ENCODE measurements around the gene OR8J1. TPM values are rescaled to one million over a fixed set of nuclear protein-coding genes. Genes with fewer than 3 reads are reported as not detected.
"Not testable (repeated sequence)": the region's sequence is repeated elsewhere in the genome, so short reads cannot be mapped to it uniquely, and the experiment has no call there.

Gene OR8J1
- polyA plus RNA-seq, 1 donor, result not detected

DNA sequence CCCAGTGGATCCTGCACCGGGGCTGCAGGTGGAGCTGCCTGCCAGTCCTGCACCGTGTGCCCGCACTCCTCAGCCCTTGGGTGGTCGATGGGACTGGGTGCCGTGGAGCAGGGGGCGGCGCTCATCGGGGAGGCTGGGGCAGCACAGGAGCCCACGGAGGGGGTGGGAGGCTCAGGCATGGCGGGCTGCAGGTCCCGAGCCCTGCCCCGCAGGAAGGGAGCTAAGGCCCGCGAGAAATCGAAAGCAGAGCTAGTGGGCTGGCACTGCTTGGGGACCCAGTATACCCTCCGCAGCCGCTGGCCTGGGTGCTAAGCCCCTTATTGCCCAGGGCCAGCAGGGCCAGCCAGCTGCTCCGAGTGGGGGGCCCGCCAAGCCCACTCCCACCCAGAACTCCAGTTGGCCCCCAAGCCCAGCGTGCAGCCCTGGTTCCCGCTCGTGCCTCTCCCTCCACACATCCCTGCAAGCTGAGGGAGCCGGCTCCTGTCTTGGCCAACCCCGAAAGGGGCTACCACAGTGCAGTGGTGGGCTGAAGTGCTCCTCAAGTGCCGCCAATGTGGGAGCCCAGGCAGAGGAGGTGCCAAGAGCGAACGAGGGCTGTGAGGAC lies 47.9 kb downstream of the OR8J1 start:
- H3K36me3 ChIP-seq (ENCODE audit: control insufficient read depth, insufficient read depth, low read length); H3K4me1 ChIP-seq (ENCODE audit: control insufficient read depth, insufficient read depth, low read length); H3K9me3 ChIP-seq (ENCODE audit: control insufficient read depth, low read depth, low read length); DNase-seq; H3K27ac ChIP-seq (ENCODE audit: low read length); H3K4me3 ChIP-seq (ENCODE audit: low read length); H3K27me3 ChIP-seq (ENCODE audit: control insufficient read depth, insufficient read depth, low read length): not testable (repeated sequence)
- WGBS (ENCODE audit: insufficient coverage, low lambda C conversion rate), result no CpG with 5 or more reads among the region's 27 CpGs

DNA sequence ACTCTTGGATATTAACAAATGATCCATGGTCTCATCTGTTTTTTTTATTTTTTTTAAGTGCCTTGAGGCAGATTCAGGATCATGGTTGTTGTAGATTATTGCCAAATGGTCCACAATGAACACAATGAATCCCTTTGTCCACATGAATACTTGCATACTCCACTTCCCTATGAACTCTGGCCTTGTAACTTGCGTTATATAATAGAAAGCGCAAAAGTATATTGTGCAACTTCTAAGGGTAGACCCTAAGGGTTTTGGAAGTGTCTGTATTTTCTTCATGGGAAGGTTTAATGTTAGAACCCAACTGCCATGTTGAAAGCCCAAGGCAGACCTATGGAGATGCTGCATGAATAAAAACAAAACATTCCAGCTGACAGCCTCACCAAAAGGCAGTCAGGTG lies 50.3 kb downstream of the OR8J1 start:
- H3K4me1 ChIP-seq (ENCODE audit: control insufficient read depth, insufficient read depth, low read length), result no peaks in the 10 kb centered on the region
- no peak for DNase-seq
- H3K27ac ChIP-seq (ENCODE audit: low read length), result no peak overlapping the region
- no peaks in the 10 kb centered on the region for H3K36me3 ChIP-seq (ENCODE audit: control insufficient read depth, insufficient read depth, low read length)
- H3K4me3 ChIP-seq (ENCODE audit: low read length), result no peak overlapping the region
- peaks cover 8% of the 10 kb centered on the region for H3K9me3 ChIP-seq (ENCODE audit: control insufficient read depth, low read depth, low read length)
- no CpG with 5 or more reads among the region's 2 CpGs for WGBS (ENCODE audit: insufficient coverage, low lambda C conversion rate)
- no peaks in the 10 kb centered on the region for H3K27me3 ChIP-seq (ENCODE audit: control insufficient read depth, insufficient read depth, low read length)

DNA sequence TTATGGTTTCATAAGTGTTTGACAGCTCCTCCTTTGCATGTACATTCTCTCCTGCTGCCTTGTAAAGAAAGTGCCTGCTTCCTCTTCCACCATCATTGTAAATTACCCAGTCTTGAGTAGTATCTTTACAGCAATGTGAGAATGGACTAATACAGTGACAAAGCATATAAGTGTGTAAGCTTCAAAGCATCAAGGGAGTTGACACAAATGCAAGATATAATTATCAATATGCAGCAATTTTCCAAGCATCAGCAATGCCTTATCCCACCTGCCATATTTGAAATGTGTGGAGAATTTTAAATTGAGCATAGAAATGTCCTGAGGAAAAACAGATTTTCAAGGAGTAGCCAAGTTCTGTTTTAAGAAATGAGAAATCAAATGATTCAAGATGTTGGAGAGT lies 56.7 kb downstream of the OR8J1 start:
- H3K4me3 ChIP-seq (ENCODE audit: low read length), result no peak overlapping the region
- no peaks in the 10 kb centered on the region for H3K9me3 ChIP-seq (ENCODE audit: control insufficient read depth, low read depth, low read length)
- H3K27ac ChIP-seq (ENCODE audit: low read length), result no peak overlapping the region
- H3K36me3 ChIP-seq (ENCODE audit: control insufficient read depth, insufficient read depth, low read length), result no peaks in the 10 kb centered on the region
- no peaks in the 10 kb centered on the region for H3K27me3 ChIP-seq (ENCODE audit: control insufficient read depth, insufficient read depth, low read length)
- H3K4me1 ChIP-seq (ENCODE audit: control insufficient read depth, insufficient read depth, low read length), result no peaks in the 10 kb centered on the region
- no peak for DNase-seq

Other genes with a start within 250 kb of the OR8J1 start
- gene OR8H3, start 231.9 kb upstream of the OR8J1 start, polyA plus RNA-seq, result not detected
- gene OR8J3, start 214.1 kb upstream of the OR8J1 start, polyA plus RNA-seq, result not detected
- gene OR8K5, start 194.0 kb upstream of the OR8J1 start, polyA plus RNA-seq, result not detected
- not detected for gene OR5J2, start 177.7 kb upstream of the OR8J1 start, polyA plus RNA-seq
- gene OR5T2, start 120.0 kb upstream of the OR8J1 start, polyA plus RNA-seq, result not detected
- gene OR5T3, start 102.0 kb upstream of the OR8J1 start, polyA plus RNA-seq, result not detected
- gene OR5T1, start 80.1 kb upstream of the OR8J1 start, polyA plus RNA-seq, result not detected
- gene OR8H1, start 62.0 kb upstream of the OR8J1 start, polyA plus RNA-seq, result not detected
- not detected for gene OR8K3, start 39.1 kb upstream of the OR8J1 start, polyA plus RNA-seq
- gene OR8K1, start 8.3 kb upstream of the OR8J1 start, polyA plus RNA-seq, result not detected
- not detected for gene OR8U1, start 21.3 kb downstream of the OR8J1 start, polyA plus RNA-seq
- gene OR5AL1, start 58.4 kb downstream of the OR8J1 start, polyA plus RNA-seq, result not detected
- gene OR5M3, start 119.1 kb downstream of the OR8J1 start, polyA plus RNA-seq, result not detected
- not detected for gene OR5M8, start 137.1 kb downstream of the OR8J1 start, polyA plus RNA-seq
- gene OR5M11, start 189.0 kb downstream of the OR8J1 start, polyA plus RNA-seq, result not detected
- gene OR5M10, start 223.4 kb downstream of the OR8J1 start, polyA plus RNA-seq, result not detected

Measured in large intestine (tissue), 3 donors.